Measurements from ENCODE around the gene DOCK4.

DOCK4 gene

DNA sequence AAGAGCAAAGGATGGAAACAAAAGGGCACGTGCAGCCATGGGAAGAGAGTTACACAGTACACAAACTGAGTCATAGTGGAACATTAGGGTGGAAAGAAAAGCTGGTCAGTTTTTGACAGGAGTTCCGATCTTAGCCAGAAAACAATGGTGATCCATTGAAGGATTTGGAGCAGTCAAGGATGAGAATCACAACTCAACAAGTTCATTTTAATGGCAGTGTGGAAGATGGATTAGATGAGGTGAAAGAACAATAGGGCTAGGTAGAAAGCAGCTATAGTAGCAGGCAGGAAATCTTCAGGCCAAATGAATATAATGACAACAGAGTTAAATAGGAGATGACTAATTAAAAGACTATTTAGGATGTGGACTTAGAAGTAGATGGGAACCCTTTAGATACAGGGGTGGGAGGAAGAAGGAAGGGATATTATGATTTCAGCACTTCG, 136.3 kb downstream of the DOCK4 start:
- H3K4me3 ChIP-seq (ENCODE audit: low read depth, low read length) = no peak overlapping the region
- no peak for TF ChIP-seq CTCF (conservative IDR thresholded peaks at IDR 0.05; ENCODE audit: low read depth, low read length)
- DNase-seq (ENCODE audit: low read depth) = peak; percentile 34

GRCh38 chr7:112068967-112069366, 137.2 kb downstream of the DOCK4 start:
- no peak for DNase-seq (ENCODE audit: low read depth)
- TF ChIP-seq CTCF (conservative IDR thresholded peaks at IDR 0.05; ENCODE audit: low read depth, low read length) = no peak

DNA sequence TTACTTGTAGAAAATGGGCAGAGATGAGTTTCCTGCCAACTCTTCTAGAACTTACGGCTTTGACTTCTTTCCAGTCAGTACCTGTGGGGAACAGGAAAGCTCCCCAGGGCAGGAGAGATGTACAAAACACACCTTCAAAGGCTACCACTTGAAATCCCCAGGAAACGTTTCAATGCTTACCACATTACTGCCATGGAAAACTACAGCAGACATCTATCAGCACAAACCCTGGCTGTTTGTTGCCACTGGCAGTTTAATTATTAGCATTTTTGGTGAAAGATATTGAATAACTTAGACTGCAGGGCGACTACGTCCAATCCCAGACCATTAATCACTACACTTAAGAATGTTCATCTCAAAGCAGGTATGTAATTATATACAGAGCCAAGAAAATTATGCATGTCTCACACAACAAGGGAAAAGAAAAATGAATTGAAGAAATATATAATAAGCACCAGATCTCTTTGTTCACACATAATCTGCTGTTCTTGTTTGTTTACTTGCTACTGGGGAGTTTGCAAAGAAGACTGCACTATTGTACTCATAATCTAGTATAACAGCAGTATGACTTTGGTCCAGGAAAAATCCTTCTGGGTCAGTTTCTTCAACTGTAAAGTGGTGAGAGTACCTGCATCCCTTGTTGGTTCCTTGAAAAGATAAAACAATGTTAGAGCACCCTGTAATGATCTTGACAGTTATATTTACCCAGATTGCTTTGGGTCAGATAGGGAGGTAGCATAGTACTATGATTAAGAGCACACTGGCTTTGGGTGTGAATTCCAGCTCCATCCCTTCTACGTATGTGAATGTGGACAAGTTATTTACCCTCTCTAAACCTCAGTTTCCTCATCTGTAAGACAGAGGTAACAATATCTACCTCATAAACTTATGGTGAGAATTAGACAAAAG, 138.3 kb downstream of the DOCK4 start:
- TF ChIP-seq CTCF (conservative IDR thresholded peaks at IDR 0.05; ENCODE audit: low read depth, low read length) = no peak
- no peak overlapping the region for H3K4me3 ChIP-seq (ENCODE audit: low read depth, low read length)
- DNase-seq (ENCODE audit: low read depth) = no peak

More at GRCh38 chr7:112068967-112069366, 137.2 kb downstream of the DOCK4 start:
- no peak overlapping the region for H3K4me3 ChIP-seq (ENCODE audit: low read depth, low read length)

DNA sequence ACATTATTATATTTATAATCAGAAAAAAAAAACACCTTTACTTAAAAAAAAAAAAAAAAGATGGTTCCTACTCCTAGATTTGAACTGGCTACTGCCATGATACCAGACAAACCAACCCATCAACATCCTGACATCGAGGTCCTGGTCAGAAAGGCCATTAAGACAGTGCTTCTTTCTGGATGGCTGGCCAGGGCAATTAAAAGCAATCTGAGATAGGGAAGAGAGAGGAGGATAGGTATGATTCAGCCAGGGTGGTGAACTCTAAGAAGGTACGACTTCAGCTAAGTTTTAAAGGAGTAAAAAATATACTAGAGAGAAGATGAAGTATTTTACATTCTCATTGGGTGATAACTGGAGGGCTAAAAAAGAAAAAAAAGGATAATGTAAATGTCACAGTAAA, 139.0 kb downstream of the DOCK4 start:
- TF ChIP-seq CTCF (conservative IDR thresholded peaks at IDR 0.05; ENCODE audit: low read depth, low read length) = no peak
- DNase-seq (ENCODE audit: low read depth) = no peak
- no peak overlapping the region for H3K4me3 ChIP-seq (ENCODE audit: low read depth, low read length)

DNA sequence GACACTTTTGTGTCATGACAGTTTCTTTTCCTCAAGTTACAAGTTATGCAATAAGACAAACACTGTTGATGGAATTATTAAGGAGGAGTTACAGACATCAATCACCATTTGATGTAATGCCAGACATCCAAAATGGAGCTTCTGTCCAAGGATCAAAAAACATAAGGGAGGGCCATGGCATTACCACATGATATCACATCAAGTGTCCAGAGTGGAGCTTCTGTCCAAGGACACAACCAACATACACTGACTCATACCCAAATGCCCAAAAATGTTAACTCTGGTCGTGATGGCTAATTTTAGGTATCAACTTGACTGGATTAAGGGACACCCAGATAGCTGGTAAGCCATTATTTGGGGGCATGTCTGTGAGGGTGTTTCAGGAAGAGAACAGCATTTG, 140.4 kb downstream of the DOCK4 start:
- no peak overlapping the region for H3K4me3 ChIP-seq (ENCODE audit: low read depth, low read length)
- no peak for DNase-seq (ENCODE audit: low read depth)
- TF ChIP-seq CTCF (conservative IDR thresholded peaks at IDR 0.05; ENCODE audit: low read depth, low read length) = no peak

DNA sequence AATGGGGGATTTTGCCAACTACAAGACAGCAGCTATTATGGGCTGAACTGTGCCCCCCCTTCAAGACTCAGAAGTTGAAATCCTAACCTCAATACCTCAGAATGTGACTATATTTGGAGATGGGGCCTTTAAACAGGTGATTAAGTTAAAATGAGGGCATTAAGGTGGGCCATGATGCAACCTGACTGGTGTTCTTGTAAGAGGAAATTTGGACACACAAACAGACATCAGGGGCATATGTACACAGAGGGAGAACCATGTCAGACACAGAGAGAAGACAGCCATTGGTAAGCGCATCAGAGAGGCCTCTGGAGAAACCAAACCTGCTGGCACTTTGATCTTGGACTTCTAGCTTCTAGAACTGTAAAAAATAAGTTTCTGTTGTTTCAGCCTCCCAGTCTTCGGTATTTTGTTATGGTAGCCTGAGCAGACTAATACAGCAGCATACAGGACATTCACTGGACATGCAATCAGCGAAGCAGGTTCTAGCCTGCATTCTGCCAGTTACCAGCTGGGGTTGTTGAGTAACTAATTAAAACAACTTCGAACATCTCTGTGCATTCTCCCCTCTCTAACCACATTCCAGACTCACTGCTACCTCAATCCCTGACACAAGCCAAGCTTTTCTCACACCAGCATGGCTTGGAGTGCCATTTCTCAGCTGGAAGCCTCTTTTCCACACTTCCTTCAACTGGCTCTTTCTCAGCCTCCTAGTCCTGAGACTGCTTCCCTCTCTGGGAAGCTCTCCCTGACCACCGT, 141.4 kb downstream of the DOCK4 start:
- DNase-seq (ENCODE audit: low read depth) = no peak
- H3K4me3 ChIP-seq (ENCODE audit: low read depth, low read length) = no peak overlapping the region
- TF ChIP-seq CTCF (conservative IDR thresholded peaks at IDR 0.05; ENCODE audit: low read depth, low read length) = no peak
